C4-2B (cell line): ENCODE results near the gene EFNA2.

Experiments
- ZFX ChIP-seq: fragments of 450-650 bp; IDR thresholded peaks from 2 replicates; pipeline ENCODE4 v1.6.1; 2017
- TF ChIP-seq, protein P1 (sequence below): fragments of 450-650 bp; conservative IDR thresholded peaks from 2 replicates; pipeline ENCODE4 v1.5.1; 2017; ENCODE audit warnings: mild to moderate bottlenecking

DNA sequence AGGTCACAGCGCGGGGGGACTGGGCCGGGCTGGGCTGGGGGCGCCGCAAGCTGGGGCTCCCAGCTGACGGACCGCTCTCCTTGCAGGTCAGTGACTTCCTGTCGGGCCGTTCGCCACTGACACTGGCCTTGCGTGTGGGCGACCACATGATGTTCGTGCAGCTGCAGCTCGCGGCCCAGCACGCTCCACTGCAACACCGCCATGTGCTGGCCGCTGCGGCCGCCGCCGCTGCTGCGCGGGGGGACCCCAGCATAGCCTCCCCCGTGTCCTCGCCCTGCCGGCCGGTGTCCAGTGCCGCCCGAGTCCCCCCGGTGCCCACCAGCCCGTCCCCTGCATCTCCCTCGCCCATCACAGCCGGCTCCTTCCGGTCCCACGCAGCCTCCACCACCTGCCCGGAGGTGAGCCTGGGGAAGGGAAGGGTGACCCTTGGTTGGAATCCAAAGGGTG lies 31.6 kb upstream of the EFNA2 start:
- TF ChIP-seq, protein P1, sequence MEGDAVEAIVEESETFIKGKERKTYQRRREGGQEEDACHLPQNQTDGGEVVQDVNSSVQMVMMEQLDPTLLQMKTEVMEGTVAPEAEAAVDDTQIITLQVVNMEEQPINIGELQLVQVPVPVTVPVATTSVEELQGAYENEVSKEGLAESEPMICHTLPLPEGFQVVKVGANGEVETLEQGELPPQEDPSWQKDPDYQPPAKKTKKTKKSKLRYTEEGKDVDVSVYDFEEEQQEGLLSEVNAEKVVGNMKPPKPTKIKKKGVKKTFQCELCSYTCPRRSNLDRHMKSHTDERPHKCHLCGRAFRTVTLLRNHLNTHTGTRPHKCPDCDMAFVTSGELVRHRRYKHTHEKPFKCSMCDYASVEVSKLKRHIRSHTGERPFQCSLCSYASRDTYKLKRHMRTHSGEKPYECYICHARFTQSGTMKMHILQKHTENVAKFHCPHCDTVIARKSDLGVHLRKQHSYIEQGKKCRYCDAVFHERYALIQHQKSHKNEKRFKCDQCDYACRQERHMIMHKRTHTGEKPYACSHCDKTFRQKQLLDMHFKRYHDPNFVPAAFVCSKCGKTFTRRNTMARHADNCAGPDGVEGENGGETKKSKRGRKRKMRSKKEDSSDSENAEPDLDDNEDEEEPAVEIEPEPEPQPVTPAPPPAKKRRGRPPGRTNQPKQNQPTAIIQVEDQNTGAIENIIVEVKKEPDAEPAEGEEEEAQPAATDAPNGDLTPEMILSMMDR, result no peak
- TF ChIP-seq ZFX, result no peak
